Measurements from ENCODE around the gene DLST. TPM values are rescaled to one million over a fixed set of nuclear protein-coding genes. Genes with fewer than 3 reads are reported as not detected.

The DLST gene
- total RNA-seq, 2 donors from 2014 or later: 68.6 to 91.6 TPM

DNA sequence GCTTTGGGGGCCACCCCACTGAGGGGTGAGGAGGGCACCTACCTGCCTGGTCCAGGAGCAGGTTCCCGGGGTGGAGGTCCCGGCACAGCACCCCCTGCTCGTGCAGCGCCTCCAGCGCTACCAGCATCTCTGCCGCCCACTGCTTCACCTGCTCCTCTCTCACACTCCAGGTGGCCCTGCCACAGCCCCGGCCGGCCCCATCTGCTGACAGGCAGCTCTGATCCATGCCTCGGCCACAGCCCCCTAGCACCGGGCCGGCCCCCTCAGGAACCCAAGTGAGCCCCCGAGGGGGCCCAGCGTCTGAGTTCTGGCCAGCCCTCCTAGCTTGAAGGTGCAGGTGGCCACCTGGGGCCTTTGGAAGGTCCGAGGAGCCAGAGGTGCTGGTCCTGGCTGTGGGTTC, 27.8 kb downstream of the DLST start:
- H3K4me3 ChIP-seq: no peak overlapping the region
- H3K27me3 ChIP-seq (replicated peaks; ENCODE audit: insufficient read depth): no peaks in the 10 kb centered on the region
- H3K4me1 ChIP-seq (ENCODE audit: control insufficient read depth in 1 of 2, low read depth in 2 of 2): peaks cover 4 to 33% of the 10 kb centered on the region in 2 donors
- DNase-seq (ENCODE audit: low spot score) (no peak), ATAC-seq (ENCODE audit: insufficient number of reproducible peaks, low FRiP score, low read depth) (no peak)
- H3K27ac ChIP-seq: no peak overlapping the region
- TF ChIP-seq CTCF (IDR thresholded peaks at IDR 0.05): no peak
- H3K9me3 ChIP-seq: no peaks in the 10 kb centered on the region
- no peaks in the 10 kb centered on the region for H3K36me3 ChIP-seq

GRCh38 chr14:74909911-74910310, 28.2 kb downstream of the DLST start:
- Histone ChIP-seq H3K36me3 (no peaks in the 10 kb centered on the region), H3K4me1 (ENCODE audit: control insufficient read depth in 1 of 2, low read depth in 2 of 2) (peaks cover 4 to 35% of the 10 kb centered on the region in 2 donors), H3K4me3 (no peak overlapping the region), H3K27me3 (replicated peaks; ENCODE audit: insufficient read depth) (no peaks in the 10 kb centered on the region), H3K27ac (no peak overlapping the region), H3K9me3 (no peaks in the 10 kb centered on the region)
- ATAC-seq (ENCODE audit: insufficient number of reproducible peaks, low FRiP score, low read depth) (no peak), DNase-seq (ENCODE audit: low spot score) (no peak)
- TF ChIP-seq CTCF (IDR thresholded peaks at IDR 0.05): no peak

- Histone ChIP-seq H3K27ac (no peak overlapping the region), H3K36me3 (no peaks in the 10 kb centered on the region), H3K9me3 (no peaks in the 10 kb centered on the region), H3K4me3 (no peak overlapping the region), H3K4me1 (ENCODE audit: control insufficient read depth in 1 of 2, low read depth in 2 of 2) (peaks cover 4 to 35% of the 10 kb centered on the region in 2 donors), H3K27me3 (replicated peaks; ENCODE audit: insufficient read depth) (no peaks in the 10 kb centered on the region)
- TF ChIP-seq CTCF (IDR thresholded peaks at IDR 0.05): no peak
- ATAC-seq (ENCODE audit: insufficient number of reproducible peaks, low FRiP score, low read depth) (no peak), DNase-seq (ENCODE audit: low spot score) (no peak)
These were observed 28.8 kb downstream of the DLST start for GRCh38 chr14:74910556-74910955.

GRCh38 chr14:74911221-74911620, 29.5 kb downstream of the DLST start:
- H3K4me3 ChIP-seq: no peak overlapping the region
- H3K27ac ChIP-seq: no peak overlapping the region
- TF ChIP-seq CTCF (IDR thresholded peaks at IDR 0.05): no peak
- no peaks in the 10 kb centered on the region for H3K9me3 ChIP-seq
- H3K27me3 ChIP-seq (replicated peaks; ENCODE audit: insufficient read depth): no peaks in the 10 kb centered on the region
- H3K4me1 ChIP-seq (ENCODE audit: control insufficient read depth in 1 of 2, low read depth in 2 of 2): peaks cover 4 to 30% of the 10 kb centered on the region in 2 donors
- no peak for ATAC-seq (ENCODE audit: insufficient number of reproducible peaks, low FRiP score, low read depth)
- H3K36me3 ChIP-seq: no peaks in the 10 kb centered on the region
- no peak for DNase-seq (ENCODE audit: low spot score)

GRCh38 chr14:74911704-74912103, 30.0 kb downstream of the DLST start:
- ATAC-seq (ENCODE audit: insufficient number of reproducible peaks, low FRiP score, low read depth): no peak
- Histone ChIP-seq H3K27ac (no peak overlapping the region), H3K9me3 (no peaks in the 10 kb centered on the region), H3K36me3 (no peaks in the 10 kb centered on the region), H3K27me3 (replicated peaks; ENCODE audit: insufficient read depth) (no peaks in the 10 kb centered on the region), H3K4me3 (no peak overlapping the region), H3K4me1 (ENCODE audit: control insufficient read depth in 1 of 2, low read depth in 2 of 2) (peaks cover 4 to 32% of the 10 kb centered on the region in 2 donors)
- DNase-seq (ENCODE audit: low spot score): no peak
- TF ChIP-seq CTCF (IDR thresholded peaks at IDR 0.05): no peak
